Left renal pelvis (tissue), 4 donors: ENCODE data around the gene IPO11. TPM values are rescaled to one million over a fixed set of nuclear protein-coding genes. Genes with fewer than 3 reads are reported as not detected.
"Not testable (repeated sequence)": the region's sequence is repeated elsewhere in the genome, so short reads cannot be mapped to it uniquely, and the experiment has no call there.

Experiments used
- DNase-seq, 4 donors: peaks; one replicate each; pipeline ENCODE4 v3.0.0-alpha.2; 2013; ENCODE audit warnings: low read depth in 4 of 4, low spot score in 3 of 4
- polyA plus RNA-seq, 4 donors: library from polyadenylated mRNA; unstranded; fragments of 120-200 nt; gene quantifications; one replicate each; pipeline ENCODE4 v1.2.1, GENCODE V29; 2013; ENCODE audit not compliant: insufficient read length in 4 of 4

IPO11 gene
- polyA plus RNA-seq, 4 donors, result 26.3 to 43.1 (median 37.2) TPM

- no peak for DNase-seq
These were observed 180.8 kb downstream of the IPO11 start for GRCh38 chr5:62593331-62593730.

GRCh38 chr5:62594364-62594984 is 181.9 kb downstream of the IPO11 start:
- DNase-seq, result no peak

DNA sequence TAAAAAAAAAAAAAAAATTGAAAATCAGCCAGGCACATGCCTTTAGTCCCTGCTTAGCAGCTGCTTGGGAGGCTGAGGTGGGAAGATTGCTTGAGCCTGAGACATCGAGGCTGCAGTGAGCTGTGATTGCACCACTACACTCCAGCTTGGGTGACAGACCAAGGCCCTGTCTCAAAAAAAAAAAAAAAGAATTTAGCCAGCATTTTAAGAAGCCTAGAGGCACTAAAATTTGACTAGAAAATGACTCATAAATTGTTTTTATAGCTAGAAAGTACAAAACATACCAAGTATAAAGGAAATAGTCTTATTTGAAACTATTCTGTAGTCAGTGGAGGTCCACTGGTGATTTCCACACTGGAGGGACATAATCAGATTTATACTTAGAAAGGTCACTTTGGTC is 183.5 kb downstream of the IPO11 start:
- DNase-seq, result no peak

- DNase-seq, result no peak
These were observed 184.1 kb downstream of the IPO11 start for GRCh38 chr5:62596691-62597090.

DNA sequence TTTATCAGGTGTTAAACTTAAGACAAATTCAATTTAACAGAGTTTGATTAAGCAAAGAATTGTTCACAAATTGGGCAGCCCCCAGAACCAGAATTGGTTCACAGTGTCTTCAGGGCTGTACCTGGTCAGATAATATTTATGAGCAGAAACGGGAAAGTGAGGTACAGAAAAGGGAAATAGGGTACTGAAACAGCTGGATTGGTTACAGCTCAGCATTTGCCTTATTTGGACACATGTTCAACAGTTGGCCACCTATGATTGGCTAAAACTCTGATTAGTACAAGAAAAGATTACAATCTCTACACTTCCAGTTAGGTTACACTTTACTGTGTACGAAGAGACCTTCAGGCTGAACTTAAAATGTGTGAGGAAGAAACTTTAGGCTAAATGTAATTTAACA is 184.8 kb downstream of the IPO11 start:
- DNase-seq, result no peak

DNA sequence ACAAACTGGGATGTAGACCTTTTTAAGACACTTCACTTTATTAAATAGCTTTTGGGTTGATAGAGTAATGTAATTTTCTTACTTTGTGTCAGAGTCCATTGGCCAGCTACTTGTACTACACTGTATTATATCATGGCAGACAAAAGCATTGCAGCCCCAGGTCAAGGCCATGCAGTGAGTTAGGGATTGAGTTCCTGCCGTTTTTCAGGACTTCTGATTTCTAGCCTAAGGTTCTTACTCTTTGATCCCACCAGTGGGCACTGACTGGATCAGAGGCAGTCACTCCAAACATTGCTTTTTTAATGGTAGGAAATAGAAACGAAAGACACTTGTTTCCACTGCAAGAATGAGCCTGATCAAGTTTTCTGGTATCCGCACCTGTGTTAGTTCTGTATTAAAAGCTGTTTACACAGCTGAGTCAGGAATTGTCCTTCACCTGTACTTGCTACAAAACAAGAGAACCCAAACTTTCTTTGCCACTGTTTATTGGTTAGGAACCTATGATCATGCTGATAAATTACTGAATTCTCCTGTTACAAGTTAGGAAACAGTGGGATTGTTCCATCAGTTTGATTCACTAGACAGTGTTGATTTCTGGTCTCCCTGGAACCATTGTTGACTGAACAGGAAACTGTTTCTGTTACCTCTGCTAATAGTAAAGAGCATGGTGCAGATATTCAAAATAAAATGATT is 188.1 kb downstream of the IPO11 start:
- DNase-seq, result no peak

DNA sequence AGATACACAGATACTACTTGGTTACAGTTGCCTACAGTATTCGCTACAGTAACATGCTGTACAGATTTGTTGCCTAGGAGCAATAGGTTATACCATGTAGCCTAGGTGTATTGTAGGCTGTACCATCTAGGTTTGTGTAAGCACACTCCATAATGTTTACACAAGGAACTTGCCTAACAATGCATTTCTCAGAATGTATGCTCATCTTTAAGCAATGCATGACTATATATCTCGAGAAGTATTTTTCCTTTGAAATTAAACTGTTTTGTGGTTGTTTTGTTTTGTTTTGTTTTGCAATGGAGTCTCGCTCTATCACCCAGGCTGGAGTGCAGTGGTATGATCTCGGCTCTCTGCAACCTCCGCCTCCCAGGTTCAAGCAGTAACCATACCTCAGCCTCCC is 191.4 kb downstream of the IPO11 start:
- DNase-seq, result no peak

GRCh38 chr5:62605638-62606037 is 193.1 kb downstream of the IPO11 start:
- DNase-seq, result no peak

DNA sequence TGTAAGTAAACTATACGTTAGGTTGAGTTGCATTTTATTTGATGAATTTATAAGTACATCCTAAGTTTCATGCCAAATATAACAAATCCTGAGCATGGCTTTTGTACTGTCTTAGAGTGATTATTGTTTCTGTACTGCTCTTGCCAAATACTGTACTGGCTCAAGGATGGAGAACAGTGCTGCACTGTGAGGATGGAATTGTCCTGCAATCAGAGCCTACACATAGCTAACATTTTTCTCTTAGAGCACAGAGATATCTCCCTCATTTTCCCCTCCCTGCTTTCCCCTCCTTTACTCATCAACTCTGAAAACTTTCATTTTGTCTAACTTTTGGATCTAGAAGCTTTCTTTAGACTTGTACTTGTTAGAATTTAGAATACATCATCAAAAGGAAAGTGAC is 194.3 kb downstream of the IPO11 start:
- DNase-seq, result no peak

GRCh38 chr5:62607615-62608014 is 195.1 kb downstream of the IPO11 start:
- no peak for DNase-seq

- no peak for DNase-seq
These were observed 196.3 kb downstream of the IPO11 start for GRCh38 chr5:62608529-62609511.

DNA sequence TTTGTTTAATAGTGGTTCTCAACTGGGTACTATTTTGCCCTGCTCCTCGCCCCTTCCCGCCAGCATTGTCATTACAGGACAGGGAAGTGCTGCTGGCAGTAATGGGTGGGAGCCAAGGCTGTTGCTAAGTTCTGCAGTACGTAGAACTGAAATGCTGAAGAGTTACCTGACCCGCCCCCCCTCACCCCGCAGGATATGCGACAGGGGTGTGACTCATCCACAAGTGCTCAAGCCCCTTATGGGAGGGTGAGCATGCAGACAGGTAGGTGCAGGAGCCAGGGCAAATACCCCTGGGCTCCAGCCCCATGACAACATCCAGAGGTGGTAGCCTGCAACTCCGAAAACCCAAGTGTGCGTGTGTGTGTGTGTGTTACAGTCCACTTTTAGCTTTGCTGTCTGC is 201.8 kb downstream of the IPO11 start:
- no peak for DNase-seq

GRCh38 chr5:62616615-62617277 is 204.2 kb downstream of the IPO11 start:
- DNase-seq, result no peak

GRCh38 chr5:62617943-62618342 is 205.4 kb downstream of the IPO11 start:
- no peak for DNase-seq

GRCh38 chr5:62620761-62621160 is 208.2 kb downstream of the IPO11 start:
- no peak for DNase-seq

GRCh38 chr5:62621280-62621679 is 208.7 kb downstream of the IPO11 start:
- DNase-seq, result no peak

DNA sequence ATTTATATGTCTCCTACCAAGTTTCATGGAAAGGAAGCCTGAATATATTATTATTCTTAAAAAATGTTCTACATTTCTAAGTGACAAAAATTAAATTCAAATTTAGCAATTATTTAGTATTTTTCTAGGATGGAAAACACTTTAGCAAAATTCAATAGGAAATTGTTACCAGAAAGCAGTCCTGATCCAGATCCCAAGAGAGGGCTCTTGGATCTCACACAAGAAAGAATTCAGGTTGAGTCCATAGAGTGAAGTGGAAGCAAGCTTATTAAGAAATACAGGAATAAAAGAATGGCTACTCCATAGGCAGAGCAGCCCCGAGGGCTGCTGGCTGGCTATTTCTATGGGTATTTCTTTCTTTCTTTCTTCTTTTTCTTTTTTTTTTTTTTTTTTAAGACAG is 210.7 kb downstream of the IPO11 start:
- DNase-seq, result no peak

DNA sequence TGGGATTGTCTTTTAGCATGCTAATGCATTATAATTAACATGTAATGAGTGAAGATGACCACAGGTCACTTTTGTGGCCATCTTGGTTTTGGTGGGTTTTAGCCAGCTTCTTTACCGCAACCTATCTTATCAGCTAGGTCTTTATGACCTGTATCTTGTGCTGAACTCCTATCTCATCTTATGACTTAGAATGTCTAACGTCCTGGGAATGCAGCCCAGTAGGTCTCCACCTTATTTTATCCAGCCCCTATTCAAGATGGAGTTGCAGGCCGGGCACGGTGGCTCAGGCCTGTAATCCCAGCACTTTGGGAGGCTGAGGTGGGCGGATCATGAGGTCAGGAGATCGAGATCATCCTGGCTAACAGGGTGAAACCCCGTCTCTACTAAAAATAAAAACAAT is 211.9 kb downstream of the IPO11 start:
- not testable (repeated sequence) for DNase-seq

- DNase-seq, result no peak
These were observed 214.0 kb downstream of the IPO11 start for GRCh38 chr5:62626534-62626933.

DNA sequence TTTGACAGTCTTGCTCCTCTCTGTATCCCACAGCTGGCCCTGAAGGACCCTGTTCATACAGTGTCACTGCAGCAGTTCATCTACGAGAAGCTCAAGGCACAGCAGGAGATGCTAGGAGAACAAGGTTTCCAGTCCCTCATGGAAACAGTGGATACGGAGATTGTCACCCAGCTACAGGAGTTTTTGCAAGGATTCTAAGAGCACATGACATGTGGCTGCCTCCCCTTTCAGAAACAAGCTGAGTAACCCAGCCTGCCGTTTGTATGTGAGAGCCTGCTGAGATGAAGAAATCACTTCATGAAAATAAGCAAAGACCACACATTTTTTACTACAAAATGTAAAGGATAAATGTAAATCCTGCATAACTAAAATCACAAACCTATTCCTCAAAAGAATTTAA is 214.6 kb downstream of the IPO11 start:
- no peak for DNase-seq

- DNase-seq, result no peak
These were observed 215.3 kb downstream of the IPO11 start for GRCh38 chr5:62627901-62628300.
